B cell (primary cell): Measurements from ENCODE around the gene RAB28. TPM values are rescaled to one million over a fixed set of nuclear protein-coding genes. Genes with fewer than 3 reads are reported as not detected.

Experiments used
- ATAC-seq: fragments of 200-7000 bp; cut with Tn5 transposase; one replicate; pipeline ENCODE4 v1.10.0; 2021; ENCODE audit warnings: low read depth, mild to moderate bottlenecking, moderate number of reproducible peaks, moderate library complexity
- CTCF ChIA-PET: fragments of 350-600 bp; sonication (Branson Sonifier 250); formaldehyde crosslinking; loops from one replicate; lab custom pipeline; 2021; ENCODE audit warnings: antibody characterized with exemption, inconsistent platforms; lab: Charles Lee
- POLR2A ChIA-PET: fragments of 350-600 bp; sonication (Branson Sonifier 250); formaldehyde crosslinking; loops from one replicate; lab custom pipeline; 2021; ENCODE audit warnings: antibody characterized with exemption; lab: Charles Lee
- DNase-seq: peaks from one replicate; pipeline ENCODE4 v3.0.0; 2013
- H2AFZ ChIP-seq: 2 replicates; pipeline ENCODE4 v1.6.1; 2012; ENCODE audit warnings: mild to moderate bottlenecking, low read depth, low read length; ENCODE audit not compliant: insufficient read depth, poor library complexity, severe bottlenecking
- H3K27ac ChIP-seq, 2 donors: 1 replicate in 1 of 2; 2 replicates in 1 of 2; pipeline ENCODE4 v1.5.1; 2012 to 2013; ENCODE audit warnings: low read length in 2 of 2, mild to moderate bottlenecking in 2 of 2, moderate library complexity in 1 of 2
- H3K27me3 ChIP-seq, 4 experiments: fragments of 200-600 bp in 1 of 4; sonication (generic) in 1 of 4; replicated peaks in 1 of 4; 1 replicate in 2 of 4; 2 replicates in 2 of 4; pipeline versions ENCODE4 v1.6.1 to v1.7.0; 2013 to 2016; ENCODE audit warnings: low read length in 3 of 4, mild to moderate bottlenecking in 2 of 4, mixed read lengths in 1 of 4, moderate library complexity in 1 of 4; ENCODE audit not compliant: insufficient read depth in 4 of 4, control insufficient read depth in 3 of 4; ENCODE audit errors: control extremely low read depth in 1 of 4
- H3K36me3 ChIP-seq, 2 experiments: replicated peaks in 1 of 2; 1 replicate in 1 of 2; 2 replicates in 1 of 2; pipeline versions ENCODE4 v1.6.1 to v1.7.1; 2013; ENCODE audit warnings: low read length in 1 of 2; ENCODE audit not compliant: insufficient read depth in 2 of 2, control insufficient read depth in 1 of 2; ENCODE audit errors: control extremely low read depth in 1 of 2, extremely low read depth in 1 of 2
- H3K4me1 ChIP-seq, 2 donors: fragments of 200-600 bp in 1 of 2; sonication (generic) in 1 of 2; 1 replicate in 1 of 2; 2 replicates in 1 of 2; pipeline versions ENCODE4 v1.5.1 to v1.6.1; 2013 to 2017; ENCODE audit warnings: low read length in 2 of 2; ENCODE audit not compliant: control insufficient read depth in 2 of 2, insufficient read depth in 2 of 2
- H3K4me2 ChIP-seq: replicated peaks from 2 replicates; pipeline ENCODE3; 2012; ENCODE audit warnings: mild to moderate bottlenecking, low read depth, low read length; ENCODE audit not compliant: poor library complexity, severe bottlenecking
- H3K4me3 ChIP-seq, 5 experiments: fragments of 200-600 bp in 1 of 5; sonication (generic) in 1 of 5; 1 replicate in 3 of 5; 2 replicates in 2 of 5; pipeline versions ENCODE4 v1.5.1 to v1.7.0; 2011 to 2016; ENCODE audit warnings: low read length in 4 of 5, mild to moderate bottlenecking in 4 of 5, low read depth in 2 of 5, control low read depth in 1 of 5, moderate library complexity in 1 of 5; ENCODE audit not compliant: insufficient read depth in 1 of 5; ENCODE audit errors: control extremely low read depth in 1 of 5, extremely low read depth in 1 of 5
- H3K79me2 ChIP-seq: fragments of 200-600 bp; sonication (generic); one replicate; pipeline ENCODE4 v1.6.0; 2016; ENCODE audit warnings: low read length; ENCODE audit not compliant: control insufficient read depth, insufficient read depth
- H3K9ac ChIP-seq: fragments of 200-600 bp; sonication (generic); 2 replicates; pipeline ENCODE4 v1.6.1; 2017; ENCODE audit warnings: mild to moderate bottlenecking, low read length, moderate library complexity
- H3K9me3 ChIP-seq, 3 donors: one replicate each; pipeline versions ENCODE4 v1.6.1 to v1.7.1; 2013; ENCODE audit warnings: low read length in 2 of 3; ENCODE audit not compliant: control insufficient read depth in 2 of 3, insufficient read depth in 1 of 3; ENCODE audit errors: control extremely low read depth in 1 of 3
- H4K20me1 ChIP-seq: 2 replicates; pipeline ENCODE4 v1.6.0; 2012; ENCODE audit warnings: mild to moderate bottlenecking, low read length; ENCODE audit not compliant: insufficient read depth, control insufficient read depth, poor library complexity, severe bottlenecking
- H3K27ac Mint-ChIP-seq: one replicate; pipeline ENCODE4 v1.8.0; 2021; ENCODE audit warnings: mixed read lengths
- H3K27me3 Mint-ChIP-seq: one replicate; pipeline ENCODE4 v1.8.0; 2021; ENCODE audit warnings: mixed read lengths
- H3K4me1 Mint-ChIP-seq: one replicate; pipeline ENCODE4 v1.8.0; 2021; ENCODE audit warnings: mixed read lengths
- H3K4me3 Mint-ChIP-seq: one replicate; pipeline ENCODE4 v1.8.0; 2021; ENCODE audit warnings: mixed read lengths
- H3K9me3 Mint-ChIP-seq: one replicate; pipeline ENCODE4 v1.8.0; 2022; ENCODE audit warnings: mixed read lengths; ENCODE audit not compliant: insufficient read depth
- CTCF ChIP-seq: fragments of 200-600 bp; IDR thresholded peaks from one replicate; pipeline ENCODE4 v1.8.0; 2022; ENCODE audit warnings: antibody characterized with exemption, mild to moderate bottlenecking
- EZH2 ChIP-seq: IDR thresholded peaks from 2 replicates; pipeline ENCODE4 v1.6.1; 2012; ENCODE audit warnings: borderline replicate concordance, low read depth, mild to moderate bottlenecking, moderate library complexity, low read length; ENCODE audit not compliant: insufficient read depth, poor library complexity, severe bottlenecking
- intact Hi-C: fragments of 100-400 bp; cut with micrococcal nuclease; formaldehyde crosslinking; loops from one replicate; pipeline ENCODE4 v1.10.0; 2022
- polyA plus RNA-seq: library from polyadenylated mRNA; depleted of rRNA; stranded (reverse); fragments of >200 nt; gene quantifications from 2 replicates; pipeline ENCODE4 v1.2.3, GENCODE V29; 2012
- total RNA-seq, 2 donors: library from RNA; stranded (reverse); fragments of 120-200 nt in 1 of 2; gene quantifications; 1 replicate in 1 of 2; 2 replicates in 1 of 2; pipeline versions ENCODE4 v1.2.3 to v1.2.4, GENCODE V29; 2013 to 2022

The RAB28 gene
- total and polyA plus RNA-seq, 2 donors (not counting 1 experiment from before 2014, with no cell fraction given) = 7.2 to 17.4 TPM

GRCh38 chr4:13322681-13323101 lies 161.4 kb downstream of the RAB28 start:
- Mint-ChIP-seq H3K9me3 (peaks cover 8% of the 10 kb centered on the region), H3K27ac (no peak overlapping the region), H3K4me3 (no peak overlapping the region), H3K27me3 (no peaks in the 10 kb centered on the region), H3K4me1 (no peaks in the 10 kb centered on the region)
- Histone ChIP-seq H3K27ac (no peak overlapping the region), H3K4me3 (no peak overlapping the region), H3K79me2 (no peaks in the 10 kb centered on the region), H3K9ac (no peak overlapping the region), H3K4me2 (no peak overlapping the region), H3K9me3 (peaks cover 0 to 6% (median 2%) of the 10 kb centered on the region in 3 donors), H4K20me1 (no peaks in the 10 kb centered on the region), H3K4me1 (no peaks in the 10 kb centered on the region), H2AFZ (no peak overlapping the region), H3K27me3 (no peaks in the 10 kb centered on the region), H3K36me3 (no peaks in the 10 kb centered on the region)
- CTCF ChIA-PET = no interaction called here
- ATAC-seq = no peak
- no peak for TF ChIP-seq CTCF
- TF ChIP-seq EZH2 = no peak
- no peak for DNase-seq
- POLR2A ChIA-PET = no interaction called here
- intact Hi-C loops = no loop called here

Other genes with a start within 250 kb of the RAB28 start
- not detected in 2 replicates for gene NKX3-2, start 60.2 kb upstream of the RAB28 start, total RNA-seq
- not detected in 2 replicates for gene NKX3-2, start 60.2 kb upstream of the RAB28 start, polyA plus RNA-seq
- 107 and 109 TPM in 2 replicates for gene BOD1L1, start 143.4 kb upstream of the RAB28 start, total RNA-seq
- gene BOD1L1, start 143.4 kb upstream of the RAB28 start, polyA plus RNA-seq = 20.2 and 32.6 TPM in 2 replicates